Measurements from ENCODE around the gene SLC24A3. TPM values are rescaled to one million over a fixed set of nuclear protein-coding genes. Genes with fewer than 3 reads are reported as not detected.

SLC24A3 gene
- total RNA-seq, 6 donors from 2014 or later: 6.3 to 10.8 (median 9.3) TPM

GRCh38 chr20:19764207-19764606, 551.8 kb downstream of the SLC24A3 start:
- Histone ChIP-seq H3K36me3 (no peaks in the 10 kb centered on the region), H3K27me3 (no peaks in the 10 kb centered on the region), H3K9me3 (no peaks in the 10 kb centered on the region), H3K4me3 (no peak overlapping the region), H3K27ac (no peak overlapping the region), H3K4me1 (peaks cover 23 to 48% (median 33%) of the 10 kb centered on the region in 4 donors)
- no peak for ATAC-seq (ENCODE audit: low FRiP score in 2 of 2)
- no peak for DNase-seq
- TF ChIP-seq POLR2A (IDR thresholded peaks at IDR 0.05) (no peak), CTCF (IDR thresholded peaks at IDR 0.05) (no peak), POLR2AphosphoS5 (IDR thresholded peaks at IDR 0.05) (no peak), EP300 (IDR thresholded peaks at IDR 0.05) (no peak)
- 59 to 61% methylated on average over 8 of the region's 8 CpGs for WGBS, 2 donors

GRCh38 chr20:19765266-19765665, 552.8 kb downstream of the SLC24A3 start:
- no peaks in the 10 kb centered on the region for H3K36me3 ChIP-seq
- no peak for ATAC-seq (ENCODE audit: low FRiP score in 2 of 2)
- H3K9me3 ChIP-seq: no peaks in the 10 kb centered on the region
- no peak for TF ChIP-seq POLR2AphosphoS5 (IDR thresholded peaks at IDR 0.05)
- 98 to 100% methylated on average over 1 to 2 of the region's 2 CpGs for WGBS, 2 donors
- H3K4me1 ChIP-seq: peaks cover 15 to 37% (median 23%) of the 10 kb centered on the region in 4 donors
- no peak overlapping the region for H3K4me3 ChIP-seq
- H3K27me3 ChIP-seq: no peaks in the 10 kb centered on the region
- H3K27ac ChIP-seq: peak overlapping the region in 1 of 4 donors; percentile 42
- DNase-seq: no peak

- no peaks in the 10 kb centered on the region for H3K36me3 ChIP-seq
- no peak for ATAC-seq (ENCODE audit: low FRiP score in 2 of 2)
- peak overlapping the region in 1 of 4 donors; percentile 42 for H3K27ac ChIP-seq
- H3K27me3 ChIP-seq: no peaks in the 10 kb centered on the region
- no peaks in the 10 kb centered on the region for H3K9me3 ChIP-seq
- H3K4me3 ChIP-seq: no peak overlapping the region
- no peak for TF ChIP-seq POLR2AphosphoS5 (IDR thresholded peaks at IDR 0.05)
- no peak for TF ChIP-seq EP300 (IDR thresholded peaks at IDR 0.05)
- TF ChIP-seq CTCF (IDR thresholded peaks at IDR 0.05): no peak
- TF ChIP-seq POLR2A (IDR thresholded peaks at IDR 0.05): no peak
- H3K4me1 ChIP-seq: peaks cover 11 to 30% (median 16%) of the 10 kb centered on the region in 4 donors
- no peak for DNase-seq
- 85 to 93% methylated on average over 4 of the region's 4 CpGs for WGBS, 2 donors
Measured at GRCh38 chr20:19765913-19766312, 553.5 kb downstream of the SLC24A3 start.

GRCh38 chr20:19767070-19767469, 554.6 kb downstream of the SLC24A3 start:
- ATAC-seq (ENCODE audit: low FRiP score in 2 of 2) (peak in 1 of 2 donors; percentile 74), DNase-seq (no peak)
- WGBS, 2 donors: 48 to 52% methylated on average over 4 of the region's 4 CpGs
- Histone ChIP-seq H3K4me1 (peaks cover 5 to 20% (median 8%) of the 10 kb centered on the region in 4 donors), H3K9me3 (no peaks in the 10 kb centered on the region), H3K4me3 (no peak overlapping the region), H3K36me3 (no peaks in the 10 kb centered on the region), H3K27ac (peak overlapping the region in 3 of 4 donors; percentile 0 to 44 (median 42)), H3K27me3 (no peaks in the 10 kb centered on the region)
- no peak for TF ChIP-seq CTCF (IDR thresholded peaks at IDR 0.05)
- no peak for TF ChIP-seq POLR2AphosphoS5 (IDR thresholded peaks at IDR 0.05)
- TF ChIP-seq EP300 (IDR thresholded peaks at IDR 0.05): no peak
- no peak for TF ChIP-seq POLR2A (IDR thresholded peaks at IDR 0.05)

- H3K27ac ChIP-seq: peak overlapping the region in 1 of 4 donors; percentile 19
- H3K36me3 ChIP-seq: no peaks in the 10 kb centered on the region
- no peak overlapping the region for H3K4me3 ChIP-seq
- peaks cover 4 to 16% (median 5%) of the 10 kb centered on the region in 4 donors for H3K4me1 ChIP-seq
- ATAC-seq (ENCODE audit: low FRiP score in 2 of 2) (no peak), DNase-seq (no peak)
- 92 to 94% methylated on average over 7 of the region's 7 CpGs for WGBS, 2 donors
- H3K9me3 ChIP-seq: no peaks in the 10 kb centered on the region
- TF ChIP-seq POLR2AphosphoS5 (IDR thresholded peaks at IDR 0.05): no peak
- no peak for TF ChIP-seq CTCF (IDR thresholded peaks at IDR 0.05)
- TF ChIP-seq POLR2A (IDR thresholded peaks at IDR 0.05): no peak
- no peak for TF ChIP-seq EP300 (IDR thresholded peaks at IDR 0.05)
- no peaks in the 10 kb centered on the region for H3K27me3 ChIP-seq
Measured at GRCh38 chr20:19768325-19768842, 555.9 kb downstream of the SLC24A3 start.

Measured in upper lobe of left lung (tissue), 6 donors.